Measurements from ENCODE around the gene SOX5. TPM values are rescaled to one million over a fixed set of nuclear protein-coding genes. Genes with fewer than 3 reads are reported as not detected.

SOX5 gene
- polyA plus RNA-seq, 2 donors: 0.24 to 0.33 TPM

GRCh38 chr12:23694920-23695319 is 254.6 kb downstream of the SOX5 start:
- Histone ChIP-seq H3K9me3 (ENCODE audit: control insufficient read depth in 2 of 2, insufficient read depth in 1 of 2, low read depth in 1 of 2, low read length in 1 of 2) (no peaks in the 10 kb centered on the region), H3K4me3 (ENCODE audit: low read depth in 1 of 2, low read length in 2 of 2) (no peak overlapping the region), H3K4me1 (ENCODE audit: control insufficient read depth in 2 of 2, insufficient read depth in 2 of 2, low read length in 1 of 2) (no peaks in the 10 kb centered on the region), H3K36me3 (ENCODE audit: control insufficient read depth in 2 of 2, insufficient read depth in 2 of 2, low read length in 1 of 2) (no peaks in the 10 kb centered on the region), H3K27ac (ENCODE audit: low read depth in 2 of 2, low read length in 1 of 2) (no peak overlapping the region), H3K27me3 (ENCODE audit: control insufficient read depth in 1 of 2, insufficient read depth in 2 of 2, low read length in 2 of 2) (no peaks in the 10 kb centered on the region)
- 83 to 94% methylated on average over 2 of the region's 2 CpGs for WGBS, 2 donors

GRCh38 chr12:23694307-23694706 is 255.2 kb downstream of the SOX5 start:
- no peak overlapping the region for H3K27ac ChIP-seq (ENCODE audit: low read depth in 2 of 2, low read length in 1 of 2)
- no peak overlapping the region for H3K4me3 ChIP-seq (ENCODE audit: low read depth in 1 of 2, low read length in 2 of 2)
- H3K27me3 ChIP-seq (ENCODE audit: control insufficient read depth in 1 of 2, insufficient read depth in 2 of 2, low read length in 2 of 2): no peaks in the 10 kb centered on the region
- H3K36me3 ChIP-seq (ENCODE audit: control insufficient read depth in 2 of 2, insufficient read depth in 2 of 2, low read length in 1 of 2): no peaks in the 10 kb centered on the region
- no peaks in the 10 kb centered on the region for H3K4me1 ChIP-seq (ENCODE audit: control insufficient read depth in 2 of 2, insufficient read depth in 2 of 2, low read length in 1 of 2)
- H3K9me3 ChIP-seq (ENCODE audit: control insufficient read depth in 2 of 2, insufficient read depth in 1 of 2, low read depth in 1 of 2, low read length in 1 of 2): no peaks in the 10 kb centered on the region

- Histone ChIP-seq H3K4me1 (ENCODE audit: control insufficient read depth in 2 of 2, insufficient read depth in 2 of 2, low read length in 1 of 2) (no peaks in the 10 kb centered on the region), H3K4me3 (ENCODE audit: low read depth in 1 of 2, low read length in 2 of 2) (no peak overlapping the region), H3K9me3 (ENCODE audit: control insufficient read depth in 2 of 2, insufficient read depth in 1 of 2, low read depth in 1 of 2, low read length in 1 of 2) (no peaks in the 10 kb centered on the region), H3K36me3 (ENCODE audit: control insufficient read depth in 2 of 2, insufficient read depth in 2 of 2, low read length in 1 of 2) (no peaks in the 10 kb centered on the region), H3K27ac (ENCODE audit: low read depth in 2 of 2, low read length in 1 of 2) (no peak overlapping the region), H3K27me3 (ENCODE audit: control insufficient read depth in 1 of 2, insufficient read depth in 2 of 2, low read length in 2 of 2) (no peaks in the 10 kb centered on the region)
- 68 to 75% methylated on average over 1 of the region's 1 CpG for WGBS, 2 donors
These were observed 261.5 kb downstream of the SOX5 start for GRCh38 chr12:23687947-23688346.

- no peaks in the 10 kb centered on the region for H3K36me3 ChIP-seq (ENCODE audit: control insufficient read depth in 2 of 2, insufficient read depth in 2 of 2, low read length in 1 of 2)
- no peak overlapping the region for H3K27ac ChIP-seq (ENCODE audit: low read depth in 2 of 2, low read length in 1 of 2)
- H3K4me3 ChIP-seq (ENCODE audit: low read depth in 1 of 2, low read length in 2 of 2): no peak overlapping the region
- no peaks in the 10 kb centered on the region for H3K27me3 ChIP-seq (ENCODE audit: control insufficient read depth in 1 of 2, insufficient read depth in 2 of 2, low read length in 2 of 2)
- H3K4me1 ChIP-seq (ENCODE audit: control insufficient read depth in 2 of 2, insufficient read depth in 2 of 2, low read length in 1 of 2): no peaks in the 10 kb centered on the region
- H3K9me3 ChIP-seq (ENCODE audit: control insufficient read depth in 2 of 2, insufficient read depth in 1 of 2, low read depth in 1 of 2, low read length in 1 of 2): no peaks in the 10 kb centered on the region
These were observed 263.4 kb downstream of the SOX5 start for GRCh38 chr12:23686095-23686494.

GRCh38 chr12:23684121-23684520 is 265.3 kb downstream of the SOX5 start:
- Histone ChIP-seq H3K9me3 (ENCODE audit: control insufficient read depth in 2 of 2, insufficient read depth in 1 of 2, low read depth in 1 of 2, low read length in 1 of 2) (no peaks in the 10 kb centered on the region), H3K36me3 (ENCODE audit: control insufficient read depth in 2 of 2, insufficient read depth in 2 of 2, low read length in 1 of 2) (no peaks in the 10 kb centered on the region), H3K4me3 (ENCODE audit: low read depth in 1 of 2, low read length in 2 of 2) (no peak overlapping the region), H3K27ac (ENCODE audit: low read depth in 2 of 2, low read length in 1 of 2) (no peak overlapping the region), H3K27me3 (ENCODE audit: control insufficient read depth in 1 of 2, insufficient read depth in 2 of 2, low read length in 2 of 2) (no peaks in the 10 kb centered on the region), H3K4me1 (ENCODE audit: control insufficient read depth in 2 of 2, insufficient read depth in 2 of 2, low read length in 1 of 2) (no peaks in the 10 kb centered on the region)
- 79 to 83% methylated on average over 1 of the region's 1 CpG for WGBS, 2 donors

- H3K27ac ChIP-seq (ENCODE audit: low read depth in 2 of 2, low read length in 1 of 2): no peak overlapping the region
- no peaks in the 10 kb centered on the region for H3K36me3 ChIP-seq (ENCODE audit: control insufficient read depth in 2 of 2, insufficient read depth in 2 of 2, low read length in 1 of 2)
- no peak overlapping the region for H3K4me3 ChIP-seq (ENCODE audit: low read depth in 1 of 2, low read length in 2 of 2)
- H3K9me3 ChIP-seq (ENCODE audit: control insufficient read depth in 2 of 2, insufficient read depth in 1 of 2, low read depth in 1 of 2, low read length in 1 of 2): no peaks in the 10 kb centered on the region
- no peaks in the 10 kb centered on the region for H3K4me1 ChIP-seq (ENCODE audit: control insufficient read depth in 2 of 2, insufficient read depth in 2 of 2, low read length in 1 of 2)
- no peaks in the 10 kb centered on the region for H3K27me3 ChIP-seq (ENCODE audit: control insufficient read depth in 1 of 2, insufficient read depth in 2 of 2, low read length in 2 of 2)
These were observed 268.2 kb downstream of the SOX5 start for GRCh38 chr12:23681237-23681636.

- Histone ChIP-seq H3K27me3 (ENCODE audit: control insufficient read depth in 1 of 2, insufficient read depth in 2 of 2, low read length in 2 of 2) (no peaks in the 10 kb centered on the region), H3K27ac (ENCODE audit: low read depth in 2 of 2, low read length in 1 of 2) (no peak overlapping the region), H3K4me1 (ENCODE audit: control insufficient read depth in 2 of 2, insufficient read depth in 2 of 2, low read length in 1 of 2) (no peaks in the 10 kb centered on the region), H3K9me3 (ENCODE audit: control insufficient read depth in 2 of 2, insufficient read depth in 1 of 2, low read depth in 1 of 2, low read length in 1 of 2) (no peaks in the 10 kb centered on the region), H3K4me3 (ENCODE audit: low read depth in 1 of 2, low read length in 2 of 2) (no peak overlapping the region), H3K36me3 (ENCODE audit: control insufficient read depth in 2 of 2, insufficient read depth in 2 of 2, low read length in 1 of 2) (no peaks in the 10 kb centered on the region)
- WGBS, 2 donors: 91 to 92% methylated on average over 7 of the region's 7 CpGs
These were observed 275.4 kb downstream of the SOX5 start for GRCh38 chr12:23674064-23674463.

GRCh38 chr12:23671881-23672280 is 277.6 kb downstream of the SOX5 start:
- no peaks in the 10 kb centered on the region for H3K36me3 ChIP-seq (ENCODE audit: control insufficient read depth in 2 of 2, insufficient read depth in 2 of 2, low read length in 1 of 2)
- H3K4me3 ChIP-seq (ENCODE audit: low read depth in 1 of 2, low read length in 2 of 2): no peak overlapping the region
- WGBS, 2 donors: 52 to 63% methylated on average over 3 of the region's 3 CpGs
- H3K4me1 ChIP-seq (ENCODE audit: control insufficient read depth in 2 of 2, insufficient read depth in 2 of 2, low read length in 1 of 2): no peaks in the 10 kb centered on the region
- no peaks in the 10 kb centered on the region for H3K9me3 ChIP-seq (ENCODE audit: control insufficient read depth in 2 of 2, insufficient read depth in 1 of 2, low read depth in 1 of 2, low read length in 1 of 2)
- H3K27ac ChIP-seq (ENCODE audit: low read depth in 2 of 2, low read length in 1 of 2): no peak overlapping the region
- no peaks in the 10 kb centered on the region for H3K27me3 ChIP-seq (ENCODE audit: control insufficient read depth in 1 of 2, insufficient read depth in 2 of 2, low read length in 2 of 2)

GRCh38 chr12:23670684-23671083 is 278.8 kb downstream of the SOX5 start:
- no peak overlapping the region for H3K27ac ChIP-seq (ENCODE audit: low read depth in 2 of 2, low read length in 1 of 2)
- H3K4me1 ChIP-seq (ENCODE audit: control insufficient read depth in 2 of 2, insufficient read depth in 2 of 2, low read length in 1 of 2): no peaks in the 10 kb centered on the region
- WGBS, 2 donors: 76 to 85% methylated on average over 2 of the region's 2 CpGs
- no peaks in the 10 kb centered on the region for H3K36me3 ChIP-seq (ENCODE audit: control insufficient read depth in 2 of 2, insufficient read depth in 2 of 2, low read length in 1 of 2)
- no peaks in the 10 kb centered on the region for H3K27me3 ChIP-seq (ENCODE audit: control insufficient read depth in 1 of 2, insufficient read depth in 2 of 2, low read length in 2 of 2)
- no peak overlapping the region for H3K4me3 ChIP-seq (ENCODE audit: low read depth in 1 of 2, low read length in 2 of 2)
- H3K9me3 ChIP-seq (ENCODE audit: control insufficient read depth in 2 of 2, insufficient read depth in 1 of 2, low read depth in 1 of 2, low read length in 1 of 2): no peaks in the 10 kb centered on the region

GRCh38 chr12:23669691-23670090 is 279.8 kb downstream of the SOX5 start:
- no peaks in the 10 kb centered on the region for H3K4me1 ChIP-seq (ENCODE audit: control insufficient read depth in 2 of 2, insufficient read depth in 2 of 2, low read length in 1 of 2)

More at GRCh38 chr12:23669691-23670090, 279.8 kb downstream of the SOX5 start:
- Histone ChIP-seq H3K27ac (ENCODE audit: low read depth in 2 of 2, low read length in 1 of 2) (no peak overlapping the region), H3K9me3 (ENCODE audit: control insufficient read depth in 2 of 2, insufficient read depth in 1 of 2, low read depth in 1 of 2, low read length in 1 of 2) (no peaks in the 10 kb centered on the region), H3K27me3 (ENCODE audit: control insufficient read depth in 1 of 2, insufficient read depth in 2 of 2, low read length in 2 of 2) (no peaks in the 10 kb centered on the region), H3K4me3 (ENCODE audit: low read depth in 1 of 2, low read length in 2 of 2) (no peak overlapping the region), H3K36me3 (ENCODE audit: control insufficient read depth in 2 of 2, insufficient read depth in 2 of 2, low read length in 1 of 2) (no peaks in the 10 kb centered on the region)
- 85 to 90% methylated on average over 6 of the region's 6 CpGs for WGBS, 2 donors

All from esophagus (tissue), 2 donors.